GM12891 (cell line): ENCODE measurements around the gene PRKAG1.
A peak's percentile ranks its signal among the peaks of the same experiment; 100 is the strongest.

Experiments used
- DNase-seq: peaks from one replicate; pipeline ENCODE4 v3.0.0; 2011; ENCODE audit warnings: low spot score; ENCODE audit not compliant: insufficient read length
- FAIRE-seq: peaks from 2 replicates; lab custom pipeline; 2011; peaks lifted over from hg19 to GRCh38; lab: Jason Lieb, UNC
- PAX5 ChIP-seq: IDR thresholded peaks from 2 replicates; pipeline ENCODE4 v1.6.1; 2011; ENCODE audit warnings: low read length, moderate library complexity, mild to moderate bottlenecking; ENCODE audit not compliant: insufficient read depth, severe bottlenecking
- POLR2A ChIP-seq: IDR thresholded peaks from 2 replicates; pipeline ENCODE4 v1.6.1; 2011; ENCODE audit warnings: low read depth, low read length, control low read depth
- POLR2AphosphoS5 ChIP-seq: IDR thresholded peaks from 2 replicates; pipeline ENCODE4 v1.6.1; 2011; ENCODE audit warnings: low read depth, low read length, control low read depth
- POU2F2 ChIP-seq: IDR thresholded peaks from 2 replicates; pipeline ENCODE4 v1.6.1; 2011; ENCODE audit warnings: low read depth, mild to moderate bottlenecking, control low read depth, low read length, moderate library complexity
- SPI1 ChIP-seq: IDR thresholded peaks from 2 replicates; pipeline ENCODE4 v1.6.1; 2011; ENCODE audit warnings: low read depth, low read length, control low read depth
- TAF1 ChIP-seq: IDR thresholded peaks from 2 replicates; pipeline ENCODE4 v1.6.1; 2011; ENCODE audit warnings: low read depth, low read length, control low read depth

Gene PRKAG1

GRCh38 chr12:49024543-49024942, 6.0 kb upstream of the PRKAG1 start:
- no peak for TF ChIP-seq PAX5
- no peak for TF ChIP-seq POLR2A
- TF ChIP-seq SPI1, result no peak
- no peak for TF ChIP-seq POU2F2
- TF ChIP-seq TAF1, result no peak
- TF ChIP-seq POLR2AphosphoS5, result no peak
- no peak for DNase-seq
- FAIRE-seq, result no peak

DNA sequence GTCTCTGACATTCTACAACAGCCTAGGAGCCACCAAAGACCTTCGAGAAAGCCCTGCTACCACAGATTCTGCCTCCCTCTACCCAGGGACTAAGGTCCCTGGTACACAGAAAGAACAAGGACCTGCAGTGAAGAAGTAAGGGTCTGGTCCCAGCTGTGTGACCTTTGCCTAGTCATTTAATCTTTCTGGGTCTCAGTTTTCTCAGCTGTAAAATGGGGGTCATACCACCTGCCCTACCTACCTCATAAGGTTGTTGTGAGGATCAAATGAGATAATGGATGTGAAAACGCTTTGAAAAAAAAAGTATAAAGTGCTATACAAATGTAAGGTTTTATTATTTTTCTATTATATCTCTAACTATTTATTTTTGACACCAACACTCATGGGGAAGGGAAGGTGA, 5.2 kb upstream of the PRKAG1 start:
- TF ChIP-seq POU2F2, result no peak
- no peak for TF ChIP-seq PAX5
- no peak for TF ChIP-seq POLR2A
- no peak for TF ChIP-seq TAF1
- TF ChIP-seq POLR2AphosphoS5, result no peak
- no peak for TF ChIP-seq SPI1
- no peak for FAIRE-seq
- DNase-seq, result no peak

GRCh38 chr12:49022558-49023178, 4.1 kb upstream of the PRKAG1 start:
- FAIRE-seq (no peak), DNase-seq (no peak)
- TF ChIP-seq TAF1, result no peak
- no peak for TF ChIP-seq POLR2AphosphoS5
- TF ChIP-seq POLR2A, result no peak
- no peak for TF ChIP-seq POU2F2
- TF ChIP-seq SPI1, result no peak
- TF ChIP-seq PAX5, result no peak

- FAIRE-seq (no peak), DNase-seq (no peak)
- no peak for TF ChIP-seq POLR2AphosphoS5
- no peak for TF ChIP-seq TAF1
- TF ChIP-seq POLR2A, result no peak
- TF ChIP-seq PAX5, result no peak
- TF ChIP-seq SPI1, result no peak
- no peak for TF ChIP-seq POU2F2
Observed at GRCh38 chr12:49021292-49021915, 2.8 kb upstream of the PRKAG1 start.

GRCh38 chr12:49020441-49020840, 1.9 kb upstream of the PRKAG1 start:
- no peak for TF ChIP-seq SPI1
- TF ChIP-seq PAX5, result no peak
- no peak for TF ChIP-seq POU2F2
- TF ChIP-seq POLR2AphosphoS5, result no peak
- no peak for TF ChIP-seq TAF1
- TF ChIP-seq POLR2A, result no peak
- DNase-seq, result no peak
- FAIRE-seq, result no peak

GRCh38 chr12:49019443-49020324, 1.1 kb upstream of the PRKAG1 start:
- FAIRE-seq (no peak), DNase-seq (peak; percentile 71)
- TF ChIP-seq SPI1 (no peak), POLR2A (no peak), PAX5 (no peak), POLR2AphosphoS5 (no peak), TAF1 (no peak), POU2F2 (no peak)

GRCh38 chr12:49019120-49019430, 499 bp upstream of the PRKAG1 start:
- no peak for DNase-seq
- no peak for FAIRE-seq
- no peak for TF ChIP-seq TAF1
- TF ChIP-seq POU2F2, result no peak
- TF ChIP-seq POLR2A, result no peak
- TF ChIP-seq SPI1, result no peak
- TF ChIP-seq PAX5, result no peak
- TF ChIP-seq POLR2AphosphoS5, result no peak

- TF ChIP-seq POLR2AphosphoS5 (no peak), SPI1 (no peak), TAF1 (no peak), POU2F2 (no peak), POLR2A (no peak), PAX5 (no peak)
- FAIRE-seq (peak; percentile 79), DNase-seq (no peak)
Observed at GRCh38 chr12:49017891-49018260, 700 bp downstream of the PRKAG1 start.

DNA sequence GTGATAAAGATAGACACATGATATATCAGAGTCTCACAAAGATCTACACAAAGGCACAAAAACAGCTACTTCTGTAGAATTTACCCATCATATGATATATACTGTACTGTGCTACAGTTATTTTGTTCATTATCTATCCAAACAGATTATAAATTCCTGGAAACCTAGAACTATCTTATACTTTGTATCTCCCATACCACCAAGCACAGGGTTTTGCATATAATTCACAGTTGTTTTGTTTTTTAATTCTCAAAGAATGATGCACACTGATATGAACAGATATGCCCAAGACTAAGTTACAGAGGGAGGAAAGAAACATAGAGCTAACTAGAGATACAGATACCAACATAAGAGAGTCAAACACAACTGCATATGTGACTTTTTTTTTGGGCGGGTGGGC, 3.4 kb downstream of the PRKAG1 start:
- TF ChIP-seq POLR2A (no peak), POLR2AphosphoS5 (no peak), POU2F2 (no peak), PAX5 (no peak), TAF1 (no peak), SPI1 (no peak)
- no peak for DNase-seq
- no peak for FAIRE-seq
